HG03442 (cell line): Measurements from ENCODE around the gene MYO15A.
A peak's percentile ranks its signal among the peaks of the same experiment; 100 is the strongest.

Source experiments
- ATAC-seq: cut with Tn5 transposase; IDR thresholded peaks from one replicate; pipeline ENCODE4 v1.9.1; 2021; ENCODE audit warnings: mild to moderate bottlenecking, moderate library complexity; ENCODE audit not compliant: unreplicated experiment

MYO15A gene

GRCh38 chr17:18183334-18184142, 75.0 kb downstream of the MYO15A start, which contains the start of gene ALKBH5:
Gene ALKBH5, plus strand, starts transcription at chr17:18183828. Its CDS starts 416 bp downstream, at chr17:18184244.
- ATAC-seq, result peak; percentile 80

DNA sequence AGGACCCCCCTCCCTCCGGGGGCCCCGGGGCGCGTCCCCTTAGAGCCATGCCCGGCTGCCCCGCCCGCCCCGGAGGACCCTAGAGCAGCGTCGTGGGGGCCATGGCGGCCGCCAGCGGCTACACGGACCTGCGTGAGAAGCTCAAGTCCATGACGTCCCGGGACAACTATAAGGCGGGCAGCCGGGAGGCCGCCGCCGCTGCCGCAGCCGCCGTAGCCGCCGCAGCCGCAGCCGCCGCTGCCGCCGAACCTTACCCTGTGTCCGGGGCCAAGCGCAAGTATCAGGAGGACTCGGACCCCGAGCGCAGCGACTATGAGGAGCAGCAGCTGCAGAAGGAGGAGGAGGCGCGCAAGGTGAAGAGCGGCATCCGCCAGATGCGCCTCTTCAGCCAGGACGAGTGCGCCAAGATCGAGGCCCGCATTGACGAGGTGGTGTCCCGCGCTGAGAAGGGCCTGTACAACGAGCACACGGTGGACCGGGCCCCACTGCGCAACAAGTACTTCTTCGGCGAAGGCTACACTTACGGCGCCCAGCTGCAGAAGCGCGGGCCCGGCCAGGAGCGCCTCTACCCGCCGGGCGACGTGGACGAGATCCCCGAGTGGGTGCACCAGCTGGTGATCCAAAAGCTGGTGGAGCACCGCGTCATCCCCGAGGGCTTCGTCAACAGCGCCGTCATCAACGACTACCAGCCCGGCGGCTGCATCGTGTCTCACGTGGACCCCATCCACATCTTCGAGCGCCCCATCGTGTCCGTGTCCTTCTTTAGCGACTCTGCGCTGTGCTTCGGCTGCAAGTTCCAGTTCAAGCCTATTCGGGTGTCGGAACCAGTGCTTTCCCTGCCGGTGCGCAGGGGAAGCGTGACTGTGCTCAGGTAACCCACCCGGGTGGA, 75.8 kb downstream of the MYO15A start:
- peak; percentile 5 for ATAC-seq

GRCh38 chr17:18185391-18185790, 76.8 kb downstream of the MYO15A start:
- no peak for ATAC-seq

DNA sequence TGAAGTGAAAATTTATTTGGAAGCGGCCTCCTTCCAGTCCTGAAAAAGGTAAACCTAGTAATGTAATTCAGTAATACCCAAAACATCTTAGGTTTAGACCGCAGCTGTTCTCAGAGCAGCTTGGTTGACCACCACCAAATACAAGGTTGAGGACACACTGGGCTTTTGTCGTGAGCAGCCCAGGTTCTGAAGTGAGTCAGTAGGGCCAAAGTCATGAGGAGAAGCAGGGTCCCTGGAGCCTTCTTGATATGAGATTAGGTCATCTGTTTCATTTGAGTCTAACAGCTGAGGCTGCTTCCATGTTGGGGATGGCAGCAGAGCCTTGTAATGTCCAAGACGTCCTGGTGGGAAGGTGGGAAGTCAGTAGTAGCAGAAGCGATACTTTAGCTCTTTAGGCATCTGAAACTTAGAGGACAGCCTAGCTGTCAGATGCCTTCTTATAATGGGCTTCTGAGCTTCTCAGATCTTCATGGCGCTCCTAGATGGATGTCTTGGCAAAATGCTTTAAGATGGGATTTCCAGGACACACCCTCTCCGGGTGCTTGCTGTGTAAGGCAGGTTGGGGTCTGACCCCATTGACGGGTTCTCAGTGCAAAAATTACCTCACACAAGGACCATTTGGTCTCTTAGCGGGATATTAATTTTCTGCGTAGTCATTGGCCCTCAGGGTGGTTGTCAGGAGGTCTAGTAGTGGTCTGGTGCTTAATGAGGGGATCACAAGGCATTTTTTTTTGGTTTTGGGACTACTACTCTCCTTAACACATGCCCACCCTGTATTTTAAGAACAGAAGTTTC, 77.5 kb downstream of the MYO15A start:
- no peak for ATAC-seq

GRCh38 chr17:18186627-18186982, 78.0 kb downstream of the MYO15A start:
- ATAC-seq, result no peak

- no peak for ATAC-seq
Measured at GRCh38 chr17:18187226-18187625, 78.7 kb downstream of the MYO15A start.

DNA sequence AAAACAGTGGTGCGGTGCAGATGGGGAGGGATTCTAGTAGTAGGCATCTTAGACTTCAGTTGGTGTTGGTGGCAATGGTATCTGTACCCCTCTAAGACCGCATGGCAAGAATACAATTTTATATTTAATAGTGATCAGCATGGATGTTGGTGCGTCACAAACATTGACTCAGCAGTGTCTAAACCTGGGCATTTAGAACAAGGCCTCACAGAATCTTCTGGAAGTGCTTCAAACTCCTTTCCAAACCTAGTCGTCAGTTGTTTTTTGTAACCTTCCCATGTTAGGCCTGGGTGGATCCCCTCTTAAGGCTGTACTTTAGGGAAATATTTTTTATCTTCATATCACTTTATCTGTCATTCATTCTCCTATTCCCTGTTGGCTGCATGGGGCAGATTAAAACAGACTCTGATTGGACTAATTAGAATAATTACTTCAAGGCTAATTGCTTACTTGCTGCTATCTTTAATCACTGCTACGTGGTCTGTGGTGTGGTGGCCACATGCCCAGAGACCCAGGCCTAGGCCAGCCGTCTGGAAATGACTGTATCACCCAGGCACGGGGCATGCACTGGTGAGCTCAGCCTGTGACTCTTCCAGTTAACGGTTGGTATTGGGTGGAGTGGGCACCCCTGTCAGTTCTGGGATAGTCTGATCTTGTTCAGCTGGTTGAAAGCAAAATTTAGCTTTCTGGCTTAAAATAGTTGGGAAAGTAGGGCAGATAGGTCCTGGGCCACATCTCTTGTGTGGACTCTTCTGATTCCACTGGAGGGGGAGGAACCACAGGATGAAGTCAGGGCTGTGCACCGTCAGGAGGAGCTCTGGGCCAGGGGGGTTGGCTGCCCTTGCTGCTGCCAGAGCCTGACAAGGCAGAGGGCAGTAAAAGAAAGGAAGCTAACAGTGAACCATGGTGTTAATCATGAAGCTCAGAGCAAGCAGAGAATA, 79.5 kb downstream of the MYO15A start:
- ATAC-seq, result no peak

DNA sequence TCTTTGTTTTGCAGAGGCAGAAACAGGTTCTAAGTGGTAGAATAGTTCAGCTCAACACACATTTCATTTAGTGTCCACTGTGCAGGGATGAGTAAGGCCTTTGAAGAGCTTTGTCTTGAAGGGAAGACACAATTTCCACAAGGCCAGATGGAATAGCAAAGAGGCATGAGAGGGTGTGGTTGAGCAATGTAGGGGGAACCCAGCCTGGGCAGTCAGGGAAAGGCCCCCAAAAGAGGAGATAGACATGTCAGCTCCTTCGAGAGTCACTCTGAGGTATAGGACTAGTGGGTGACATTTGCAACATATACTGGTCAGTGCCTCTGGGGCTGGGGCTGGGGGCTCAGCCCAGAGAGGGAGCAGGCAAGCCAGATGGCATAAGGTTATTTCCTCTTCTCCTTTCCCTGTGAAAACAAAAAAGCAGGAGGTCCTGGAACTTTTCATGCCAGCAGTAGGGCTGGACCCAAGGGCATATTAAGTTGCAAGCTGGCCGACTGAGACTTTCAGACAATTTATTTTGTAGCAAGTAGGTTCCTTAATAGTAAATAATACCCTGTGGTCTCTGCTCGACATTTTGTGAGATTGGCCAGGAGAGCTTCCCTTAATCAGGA, 82.2 kb downstream of the MYO15A start:
- ATAC-seq, result no peak

DNA sequence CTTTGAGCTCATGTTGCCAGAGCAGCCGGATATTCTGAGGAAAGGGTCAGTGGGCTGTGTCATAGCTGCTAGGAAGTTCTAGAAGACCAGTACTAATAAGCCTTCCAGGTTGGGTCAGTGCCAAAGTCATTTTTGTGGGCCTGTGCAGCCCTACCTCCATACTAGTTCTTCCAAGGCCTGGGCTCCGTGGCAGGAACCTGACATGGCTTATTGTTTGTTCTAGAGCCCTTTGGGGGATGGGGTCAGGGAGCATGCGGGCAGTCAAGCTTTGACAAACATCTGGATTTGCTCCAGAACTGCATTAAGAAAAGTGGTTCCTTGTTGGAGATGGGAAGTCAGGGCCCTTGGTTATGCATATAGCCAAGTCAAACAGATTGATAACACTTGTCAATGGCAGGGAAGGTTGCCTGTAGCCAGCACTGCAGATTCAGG, 82.7 kb downstream of the MYO15A start:
- ATAC-seq, result no peak

DNA sequence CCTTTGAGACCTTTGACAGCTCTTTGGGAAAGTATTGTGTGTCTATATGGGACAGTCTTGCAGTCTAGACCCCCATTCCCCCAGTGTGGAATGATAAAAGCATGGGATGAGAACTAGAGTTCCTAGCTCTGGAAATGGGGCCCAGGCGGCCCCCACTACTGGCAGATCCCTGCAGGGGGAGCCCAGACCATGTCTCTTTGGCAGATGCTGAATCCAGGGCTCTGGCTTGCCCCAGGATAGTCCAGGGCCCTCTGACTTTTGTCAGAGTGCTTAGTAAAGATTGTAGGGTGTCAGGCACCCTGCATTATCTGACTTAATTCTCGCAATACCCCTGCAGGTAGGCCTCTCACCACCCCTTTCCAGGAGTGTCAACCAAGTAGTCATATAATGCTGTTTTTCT, 83.4 kb downstream of the MYO15A start:
- ATAC-seq, result no peak

DNA sequence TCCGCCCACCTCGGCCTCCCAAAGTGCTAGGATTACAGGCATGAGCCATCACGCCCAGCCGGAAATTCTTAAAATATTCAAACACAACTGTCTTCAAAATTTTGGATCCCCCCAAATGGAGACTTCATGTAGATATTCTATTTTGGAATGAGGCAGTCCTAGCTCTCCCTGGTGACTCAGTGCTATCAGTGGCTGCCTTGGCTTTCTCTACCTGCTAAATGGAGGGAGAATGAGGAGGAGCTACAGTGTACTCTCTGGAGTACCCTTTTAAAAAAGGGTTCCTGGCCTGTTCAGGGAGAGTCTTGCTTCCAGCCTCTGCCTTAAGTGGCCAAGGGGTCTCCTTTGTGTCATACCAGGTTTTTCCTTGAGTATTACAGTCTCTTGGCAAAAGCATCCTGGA, 85.8 kb downstream of the MYO15A start:
- no peak for ATAC-seq

DNA sequence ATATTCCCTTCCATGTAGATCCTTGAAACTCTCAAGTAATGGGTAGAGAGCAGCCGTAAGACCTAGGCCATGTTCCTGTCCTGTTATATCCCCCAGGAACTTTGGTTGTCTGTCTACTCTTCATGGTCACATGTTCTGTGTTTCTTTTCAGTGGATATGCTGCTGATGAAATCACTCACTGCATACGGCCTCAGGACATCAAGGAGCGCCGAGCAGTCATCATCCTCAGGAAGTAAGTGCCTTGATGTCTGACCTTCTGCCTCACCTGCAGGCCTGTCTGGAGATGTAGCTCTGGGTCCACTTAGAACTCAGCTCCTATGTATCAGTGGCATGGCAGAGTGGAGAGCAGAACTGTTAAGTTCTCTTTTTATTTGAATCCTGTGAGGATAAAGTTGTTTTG, 86.2 kb downstream of the MYO15A start:
- ATAC-seq, result no peak

DNA sequence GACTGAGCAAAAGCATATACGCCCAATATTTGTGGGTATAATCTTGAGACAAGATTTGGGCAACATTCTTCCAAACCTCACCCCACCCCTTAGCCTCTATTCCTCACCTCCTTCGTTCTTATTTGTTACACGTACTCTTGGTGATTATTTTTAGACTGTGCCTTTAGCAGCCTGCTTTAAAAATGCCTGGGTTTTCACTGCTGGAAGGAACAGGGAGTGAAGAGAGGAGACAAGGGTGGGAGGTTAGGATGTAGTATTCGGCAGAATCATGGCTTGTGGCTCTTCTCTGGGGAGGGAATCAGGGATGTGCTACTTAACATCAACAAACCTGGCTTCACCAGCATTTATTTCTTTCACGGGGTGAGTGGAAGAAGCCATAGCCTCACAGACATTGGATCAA, 86.7 kb downstream of the MYO15A start:
- no peak for ATAC-seq

GRCh38 chr17:18197535-18198194, 89.1 kb downstream of the MYO15A start:
- no peak for ATAC-seq

GRCh38 chr17:18198530-18198929, 90.0 kb downstream of the MYO15A start:
- ATAC-seq, result no peak

- ATAC-seq, result no peak
Measured at GRCh38 chr17:18201108-18201507, 92.6 kb downstream of the MYO15A start.

DNA sequence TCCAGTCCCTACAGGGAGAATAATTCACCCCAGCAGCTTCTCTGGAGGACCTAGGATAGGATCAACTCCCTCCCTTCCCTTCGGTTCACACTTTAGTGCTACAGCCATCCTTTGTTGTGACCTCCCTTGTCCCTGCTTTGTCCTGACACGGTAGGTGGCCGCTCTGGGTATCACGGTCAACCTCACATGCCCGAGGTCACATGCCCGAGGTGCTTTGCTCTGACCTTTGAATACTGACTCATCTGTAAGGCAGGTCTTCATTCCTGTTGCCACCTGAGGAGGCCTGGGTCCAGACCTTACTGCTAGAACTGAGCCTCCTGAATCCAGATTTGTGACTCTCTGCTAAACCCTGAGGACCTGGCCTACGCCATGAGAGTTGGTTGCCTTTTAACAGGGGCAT, 94.8 kb downstream of the MYO15A start:
- no peak for ATAC-seq

- ATAC-seq, result no peak
Measured at GRCh38 chr17:18205861-18206260, 97.3 kb downstream of the MYO15A start.

DNA sequence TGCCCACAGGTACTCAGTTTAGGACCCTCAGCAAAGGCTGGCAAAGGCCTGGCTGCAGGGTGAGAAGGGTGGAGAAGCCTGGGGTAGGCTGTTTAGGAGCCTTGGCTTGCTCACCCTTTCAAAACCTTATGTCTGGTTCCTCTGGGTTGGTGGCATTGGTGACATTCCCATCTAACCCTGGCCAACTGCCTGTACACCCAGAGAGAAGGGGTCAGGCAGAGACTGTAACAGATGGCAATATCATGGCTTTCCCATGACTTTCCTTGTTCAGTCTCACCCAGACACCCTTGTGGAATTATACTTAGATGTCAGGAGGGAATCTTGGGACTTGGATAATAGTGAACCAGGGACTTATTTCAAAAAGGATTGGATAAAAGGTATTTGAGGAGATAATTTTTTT, 98.4 kb downstream of the MYO15A start:
- ATAC-seq, result no peak
